Memory B cell (primary cell): ENCODE measurements around the gene BAIAP3.

Source experiments
- ATAC-seq: fragments of 150-1000 bp; cut with Tn5 transposase; 2 replicates; pipeline ENCODE4 v1.10.0; 2021; ENCODE audit warnings: low read depth, mild to moderate bottlenecking, moderate library complexity
- DNase-seq, 2 donors: peaks; one replicate each; pipeline ENCODE4 v3.0.0; 2022; ENCODE audit warnings: low spot score in 2 of 2
- H3K27ac Mint-ChIP-seq: one replicate; pipeline ENCODE4 v1.8.0; 2022; ENCODE audit warnings: mild to moderate bottlenecking, moderate library complexity, mixed read lengths
- H3K27me3 Mint-ChIP-seq: one replicate; pipeline ENCODE4 v1.8.0; 2022; ENCODE audit warnings: mixed read lengths
- H3K36me3 Mint-ChIP-seq: one replicate; pipeline ENCODE4 v1.8.0; 2022; ENCODE audit warnings: mild to moderate bottlenecking, mixed read lengths
- H3K4me1 Mint-ChIP-seq: one replicate; pipeline ENCODE4 v1.8.0; 2022; ENCODE audit warnings: mixed read lengths
- H3K4me3 Mint-ChIP-seq: one replicate; pipeline ENCODE4 v1.8.0; 2022; ENCODE audit warnings: mild to moderate bottlenecking, moderate library complexity, mixed read lengths
- H3K9me3 Mint-ChIP-seq: one replicate; pipeline ENCODE4 v1.8.0; 2022; ENCODE audit warnings: mixed read lengths

The BAIAP3 gene

DNA sequence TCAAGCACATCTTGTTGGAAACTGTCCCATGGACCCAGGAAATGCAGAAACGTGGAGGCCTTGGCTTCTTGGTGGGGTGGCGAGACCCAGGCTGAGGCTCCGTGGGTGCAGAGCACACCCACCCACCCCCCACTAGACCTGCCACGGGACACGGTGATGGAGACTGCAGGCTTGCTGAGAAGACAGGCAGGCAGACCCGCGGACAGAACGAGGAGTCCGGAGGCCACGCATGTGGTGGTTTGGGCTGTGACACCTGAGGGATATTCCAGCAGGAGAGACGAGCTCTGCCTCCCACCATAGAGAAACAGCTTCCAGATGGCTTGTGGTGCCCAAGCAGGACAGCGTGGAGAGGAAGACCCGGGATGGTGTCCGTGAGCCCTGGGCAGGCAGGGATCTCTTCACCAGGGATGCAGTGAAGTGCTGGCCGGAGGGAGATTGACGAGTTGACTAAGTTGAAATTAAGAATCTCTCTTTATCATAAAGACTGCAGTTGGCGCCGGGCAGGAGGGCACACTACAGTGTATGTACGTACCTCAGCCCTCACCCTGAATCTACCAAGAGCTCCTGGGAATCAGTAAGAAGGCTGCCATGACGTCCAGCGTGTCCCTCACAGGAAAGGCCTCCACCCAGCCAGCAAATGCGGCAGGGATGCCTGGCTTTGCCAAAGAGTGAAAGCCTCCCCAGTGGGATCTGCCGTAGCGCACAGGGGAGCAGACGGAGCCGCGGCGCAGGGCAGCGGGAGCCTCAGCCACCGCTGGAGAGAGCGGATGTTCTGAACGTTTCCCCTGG lies 15.8 kb upstream of the BAIAP3 start:
- Mint-ChIP-seq H3K27me3 (no peaks in the 10 kb centered on the region), H3K27ac (peak overlapping the region; percentile 90), H3K9me3 (no peaks in the 10 kb centered on the region), H3K4me3 (no peak overlapping the region), H3K4me1 (peaks cover 7% of the 10 kb centered on the region), H3K36me3 (peaks cover 17% of the 10 kb centered on the region)
- ATAC-seq: no peak
- DNase-seq: no peak

DNA sequence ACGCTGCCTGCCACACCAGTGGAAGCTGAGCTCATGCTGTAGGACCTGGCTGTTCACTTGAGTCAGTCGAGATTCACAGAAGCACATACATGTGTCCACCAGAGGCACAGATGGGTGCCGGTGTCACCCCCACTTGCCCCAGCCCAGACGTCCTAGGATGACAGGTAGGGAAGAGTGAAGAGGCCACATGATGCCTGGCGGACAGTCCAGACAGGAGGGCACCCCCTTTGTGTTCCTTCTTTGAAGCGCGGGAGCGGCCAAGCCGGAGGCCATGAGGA lies 15.2 kb upstream of the BAIAP3 start:
- ATAC-seq (no peak), DNase-seq (no peak)
- no peaks in the 10 kb centered on the region for H3K27me3 Mint-ChIP-seq
- no peak overlapping the region for H3K4me3 Mint-ChIP-seq
- no peaks in the 10 kb centered on the region for H3K9me3 Mint-ChIP-seq
- peak overlapping the region; percentile 90 for H3K27ac Mint-ChIP-seq
- peaks cover 2% of the 10 kb centered on the region for H3K4me1 Mint-ChIP-seq
- H3K36me3 Mint-ChIP-seq: peaks cover 16% of the 10 kb centered on the region

DNA sequence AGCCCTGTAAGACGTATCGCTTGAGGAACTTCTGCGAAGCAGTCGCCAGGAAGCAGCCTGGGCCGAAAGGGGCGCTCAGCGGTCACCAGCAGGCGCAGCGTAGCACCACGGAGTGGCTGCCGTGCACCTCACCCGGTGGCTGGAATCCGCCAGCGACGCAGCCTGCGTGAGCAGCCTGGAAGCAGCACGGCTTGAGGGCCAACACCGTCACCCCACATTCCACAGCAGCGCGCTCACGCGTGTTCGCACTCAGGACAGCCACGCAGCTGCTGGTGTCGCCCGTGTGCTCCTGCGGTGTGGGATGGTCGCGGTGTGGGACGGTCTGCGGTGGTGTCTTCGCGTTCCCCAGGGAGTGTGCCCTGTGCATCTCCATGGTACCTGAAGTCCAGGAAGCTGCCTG lies 14.4 kb upstream of the BAIAP3 start:
- no peak for DNase-seq
- no peak overlapping the region for H3K4me3 Mint-ChIP-seq
- H3K4me1 Mint-ChIP-seq: peaks cover 2% of the 10 kb centered on the region

DNA sequence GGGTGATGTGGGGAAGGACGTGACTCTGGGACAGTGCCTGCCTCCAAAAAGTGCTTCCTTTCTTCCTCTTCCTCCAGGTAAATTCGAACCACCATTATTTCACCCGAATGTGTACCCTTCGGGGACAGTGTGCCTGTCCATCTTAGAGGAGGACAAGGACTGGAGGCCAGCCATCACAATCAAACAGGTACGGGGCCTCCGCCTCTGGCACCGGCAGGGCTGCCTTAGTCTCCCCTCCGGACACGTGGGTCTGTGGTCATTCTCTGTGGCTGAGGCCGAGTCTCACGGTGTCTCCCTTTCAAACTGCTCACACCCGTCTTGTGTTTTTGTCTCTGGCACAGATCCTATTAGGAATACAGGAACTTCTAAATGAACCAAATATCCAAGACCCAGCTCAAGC lies 13.3 kb upstream of the BAIAP3 start:
- DNase-seq (no peak), ATAC-seq (no peak)
- Mint-ChIP-seq H3K27me3 (no peaks in the 10 kb centered on the region), H3K4me3 (no peak overlapping the region), H3K9me3 (no peaks in the 10 kb centered on the region), H3K4me1 (no peaks in the 10 kb centered on the region), H3K36me3 (peaks cover 25% of the 10 kb centered on the region), H3K27ac (no peak overlapping the region)

More for the DNA sequence above, 14.4 kb upstream of the BAIAP3 start:
- no peak for ATAC-seq
- Mint-ChIP-seq H3K36me3 (peaks cover 22% of the 10 kb centered on the region), H3K27me3 (no peaks in the 10 kb centered on the region), H3K27ac (peak overlapping the region; percentile 45), H3K9me3 (no peaks in the 10 kb centered on the region)

DNA sequence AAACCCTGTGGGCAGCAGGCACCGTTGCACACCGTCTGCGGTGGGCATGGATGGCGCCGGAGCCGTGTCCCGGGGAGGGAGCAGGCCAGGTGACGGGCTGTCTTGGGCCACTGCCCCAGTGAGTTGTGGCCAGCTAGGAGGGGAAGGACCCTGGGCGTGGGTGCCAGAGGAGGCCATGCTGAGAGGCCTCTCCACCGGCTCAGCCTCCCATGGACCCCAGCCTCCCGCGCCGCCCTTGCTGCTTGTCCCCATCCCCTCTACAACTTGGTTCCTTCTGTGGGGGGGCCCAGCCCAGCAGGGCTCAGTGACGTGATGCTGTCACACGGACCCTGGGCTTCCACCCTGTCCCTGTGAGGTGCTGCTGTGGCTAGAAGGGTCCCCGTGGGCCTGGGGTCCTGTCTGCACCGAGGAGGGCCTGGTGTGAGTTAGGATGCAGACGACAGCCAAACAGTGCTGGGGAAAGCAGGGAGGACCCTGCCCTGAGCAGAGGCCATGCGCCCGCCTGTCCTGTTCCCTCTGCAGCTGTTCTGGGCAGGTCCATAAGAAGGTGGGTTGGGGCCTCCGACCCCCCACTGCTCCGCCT lies 12.7 kb upstream of the BAIAP3 start:
- DNase-seq (no peak), ATAC-seq (no peak)
- H3K9me3 Mint-ChIP-seq: no peaks in the 10 kb centered on the region
- H3K27ac Mint-ChIP-seq: peak overlapping the region; percentile 45
- H3K27me3 Mint-ChIP-seq: no peaks in the 10 kb centered on the region
- H3K4me1 Mint-ChIP-seq: peaks cover 2% of the 10 kb centered on the region
- no peak overlapping the region for H3K4me3 Mint-ChIP-seq
- peaks cover 25% of the 10 kb centered on the region for H3K36me3 Mint-ChIP-seq

DNA sequence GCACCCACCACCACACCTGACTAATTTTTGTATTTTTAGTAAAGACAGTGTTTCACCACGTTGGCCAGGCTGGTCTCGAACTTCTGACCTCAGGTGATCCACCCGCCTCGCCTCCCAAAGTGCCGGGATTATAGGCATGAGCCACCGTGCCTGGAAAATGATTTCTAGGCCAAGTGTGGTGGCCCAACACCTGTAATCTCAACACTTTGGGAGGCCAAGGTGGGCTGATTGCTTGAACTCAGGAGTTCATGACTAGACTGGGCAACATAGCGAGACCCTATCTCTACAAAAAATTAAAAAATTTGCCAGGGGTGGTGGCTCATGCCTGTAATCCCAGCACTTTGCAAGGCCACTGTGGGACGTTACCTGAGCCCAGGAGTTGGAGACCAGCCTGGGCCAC lies 11.0 kb upstream of the BAIAP3 start:
- Mint-ChIP-seq H3K4me3 (no peak overlapping the region), H3K4me1 (peaks cover 7% of the 10 kb centered on the region), H3K9me3 (no peaks in the 10 kb centered on the region), H3K36me3 (peaks cover 20% of the 10 kb centered on the region), H3K27ac (no peak overlapping the region), H3K27me3 (no peaks in the 10 kb centered on the region)
- no peak for ATAC-seq
- no peak for DNase-seq

DNA sequence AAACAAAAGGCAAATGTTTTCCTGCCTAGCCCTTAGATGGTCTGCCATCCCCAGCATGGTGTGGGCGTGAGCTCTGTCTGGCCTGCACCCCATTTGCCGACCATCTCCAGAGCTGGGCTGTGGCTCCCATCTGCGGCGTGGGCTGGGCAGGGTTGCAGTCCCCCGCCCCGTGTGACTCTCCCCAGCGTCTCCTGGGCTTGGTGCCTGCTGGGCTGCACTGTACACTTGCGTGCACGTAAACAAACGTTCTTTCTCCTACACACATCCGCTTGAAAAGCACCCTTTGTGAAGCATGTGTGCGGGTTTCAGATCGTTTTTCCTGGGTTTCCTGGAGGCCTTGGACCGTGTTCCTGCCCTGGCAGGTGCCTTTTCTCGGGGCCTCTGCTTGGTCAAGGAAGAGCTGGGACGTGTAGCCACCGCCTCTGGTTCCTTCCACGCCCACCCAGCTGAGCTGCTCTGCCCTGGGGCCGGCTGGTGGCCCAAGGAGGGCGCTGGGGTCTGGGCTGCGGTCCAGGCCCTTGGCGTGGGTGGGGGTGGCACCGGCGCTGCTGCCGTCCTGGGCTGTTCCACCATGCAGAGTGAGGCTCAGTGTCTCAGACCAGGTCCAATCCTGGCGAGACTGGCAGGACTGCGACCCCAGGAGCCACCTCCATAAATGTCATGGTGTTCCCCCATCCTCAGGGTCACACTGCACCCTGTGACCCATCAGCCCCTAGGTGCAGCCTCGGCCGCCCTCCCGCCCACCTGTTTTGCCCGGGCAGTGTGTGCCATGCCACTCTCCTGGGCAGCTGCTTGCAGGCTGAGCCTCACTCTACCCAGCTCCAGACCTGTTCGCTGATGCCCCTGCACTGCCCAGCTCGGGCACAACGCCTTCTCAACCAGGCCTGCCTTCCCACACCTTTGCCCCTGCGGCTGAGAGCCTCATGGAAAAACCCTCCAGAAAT lies 9.9 kb upstream of the BAIAP3 start:
- Mint-ChIP-seq H3K27ac (peak overlapping the region; percentile 45), H3K27me3 (no peaks in the 10 kb centered on the region), H3K36me3 (peaks cover 13% of the 10 kb centered on the region), H3K4me3 (no peak overlapping the region), H3K9me3 (no peaks in the 10 kb centered on the region), H3K4me1 (peaks cover 7% of the 10 kb centered on the region)
- no peak for DNase-seq
- no peak for ATAC-seq

DNA sequence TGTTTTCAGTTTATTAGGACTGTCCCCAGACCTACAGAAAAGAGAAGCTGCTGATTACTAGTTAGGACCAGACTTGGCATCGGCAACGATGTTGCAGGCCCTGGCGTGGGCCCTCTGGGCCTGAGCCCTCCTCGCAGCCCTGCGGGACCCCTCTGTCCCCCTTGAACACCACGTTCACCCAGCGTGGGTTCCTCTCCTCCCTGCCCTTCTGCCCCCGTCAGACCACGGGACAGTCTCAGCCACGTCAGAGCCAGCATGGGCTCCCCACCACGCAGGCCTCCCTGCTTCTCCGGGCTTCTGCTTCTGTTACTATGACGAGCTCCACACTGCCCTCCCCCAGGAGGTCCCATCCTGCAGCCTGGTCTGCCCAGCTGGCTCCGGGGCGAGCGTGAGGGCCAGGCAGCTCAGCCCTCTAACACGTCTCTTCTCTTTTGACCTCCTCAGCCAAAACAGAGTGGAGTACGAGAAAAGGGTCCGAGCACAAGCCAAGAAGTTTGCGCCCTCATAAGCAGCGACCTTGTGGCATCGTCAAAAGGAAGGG lies 9.1 kb upstream of the BAIAP3 start:
- H3K36me3 Mint-ChIP-seq: peaks cover 12% of the 10 kb centered on the region
- DNase-seq (no peak), ATAC-seq (no peak)
- H3K4me1 Mint-ChIP-seq: peaks cover 7% of the 10 kb centered on the region
- no peaks in the 10 kb centered on the region for H3K27me3 Mint-ChIP-seq
- H3K4me3 Mint-ChIP-seq: no peak overlapping the region
- no peaks in the 10 kb centered on the region for H3K9me3 Mint-ChIP-seq
- H3K27ac Mint-ChIP-seq: peak overlapping the region; percentile 45

DNA sequence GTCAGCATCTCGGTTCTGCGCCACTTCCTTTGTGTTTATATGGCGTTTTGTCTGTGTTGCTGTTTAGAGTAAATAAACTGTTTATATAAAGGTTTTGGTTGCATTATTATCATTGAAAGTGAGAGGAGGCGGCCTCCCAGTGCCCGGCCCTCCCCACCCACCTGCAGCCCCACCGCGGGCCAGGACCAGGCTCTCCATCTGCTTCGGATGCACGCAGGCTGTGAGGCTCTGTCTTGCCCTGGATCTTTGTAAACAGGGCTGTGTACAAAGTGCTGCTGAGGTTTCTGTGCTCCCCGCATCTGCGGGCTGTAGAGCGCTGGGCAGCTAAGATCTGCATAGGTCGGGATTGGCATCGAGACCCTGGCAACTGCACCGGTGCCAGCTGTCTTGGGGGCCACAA lies 8.2 kb upstream of the BAIAP3 start:
- Mint-ChIP-seq H3K4me3 (peak overlapping the region; percentile 5), H3K27ac (peak overlapping the region; percentile 99), H3K36me3 (peaks cover 11% of the 10 kb centered on the region), H3K9me3 (no peaks in the 10 kb centered on the region), H3K27me3 (no peaks in the 10 kb centered on the region), H3K4me1 (peaks cover 7% of the 10 kb centered on the region)
- no peak for DNase-seq
- no peak for ATAC-seq

DNA sequence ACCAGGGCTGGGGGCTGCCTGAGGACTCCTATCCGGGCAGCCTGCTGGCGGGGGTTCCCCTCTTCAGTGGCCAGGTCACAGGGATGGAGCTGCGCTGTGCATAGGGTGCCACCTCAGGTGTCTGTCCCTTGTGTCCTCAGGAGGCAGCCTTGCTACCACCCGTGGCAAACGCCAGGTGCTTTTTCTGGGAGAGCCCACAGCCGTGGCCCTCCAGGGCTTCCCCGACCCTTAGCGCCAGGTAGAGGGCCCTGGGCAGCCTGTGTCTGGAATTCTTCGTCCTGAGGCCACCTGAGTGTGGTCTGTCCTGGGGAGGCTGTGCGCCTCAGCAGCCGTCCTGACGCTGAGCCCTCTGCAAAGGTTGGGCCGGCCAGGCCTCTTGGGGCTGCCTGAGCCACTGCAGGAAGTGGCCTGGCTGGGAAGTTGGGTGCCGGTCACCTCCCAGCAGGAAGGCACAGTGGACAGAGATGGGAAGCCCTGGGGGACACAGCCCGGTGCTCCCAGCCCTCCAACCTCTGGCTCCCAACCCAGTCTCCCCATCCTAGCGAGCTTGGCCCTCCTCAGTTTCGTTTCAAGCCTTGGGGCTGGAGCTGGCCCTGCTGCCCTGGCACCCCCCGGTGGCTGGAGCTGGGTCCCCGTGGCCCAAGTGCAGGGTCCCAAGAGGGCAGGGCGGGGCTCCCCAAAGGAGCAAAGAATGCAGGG lies 7.6 kb upstream of the BAIAP3 start:
- H3K27ac Mint-ChIP-seq: peak overlapping the region; percentile 99
- ATAC-seq (peak; percentile 20), DNase-seq (no peak)
- H3K27me3 Mint-ChIP-seq: no peaks in the 10 kb centered on the region
- no peaks in the 10 kb centered on the region for H3K9me3 Mint-ChIP-seq
- peaks cover 7% of the 10 kb centered on the region for H3K4me1 Mint-ChIP-seq
- peaks cover 11% of the 10 kb centered on the region for H3K36me3 Mint-ChIP-seq
- H3K4me3 Mint-ChIP-seq: peak overlapping the region; percentile 37

DNA sequence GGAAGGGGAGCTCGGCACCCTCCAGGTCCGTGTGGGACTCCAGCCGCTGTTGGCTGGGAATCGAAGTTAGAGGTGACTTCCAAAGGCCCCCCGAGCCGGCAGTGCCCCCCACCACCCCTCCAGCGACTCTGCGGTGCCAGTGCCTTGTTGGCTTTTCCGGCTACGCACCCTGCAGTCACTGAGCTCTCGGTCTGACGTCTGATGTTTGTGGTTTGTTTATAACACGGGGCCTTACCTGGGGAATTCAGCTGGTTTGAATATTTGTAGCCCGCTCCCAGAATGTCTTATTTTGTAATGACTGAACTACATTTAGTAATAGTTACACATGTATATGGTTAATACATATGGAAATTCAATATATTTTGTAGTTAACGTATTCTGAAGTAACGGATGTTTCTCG lies 7.1 kb upstream of the BAIAP3 start:
- H3K27ac Mint-ChIP-seq: peak overlapping the region; percentile 99

DNA sequence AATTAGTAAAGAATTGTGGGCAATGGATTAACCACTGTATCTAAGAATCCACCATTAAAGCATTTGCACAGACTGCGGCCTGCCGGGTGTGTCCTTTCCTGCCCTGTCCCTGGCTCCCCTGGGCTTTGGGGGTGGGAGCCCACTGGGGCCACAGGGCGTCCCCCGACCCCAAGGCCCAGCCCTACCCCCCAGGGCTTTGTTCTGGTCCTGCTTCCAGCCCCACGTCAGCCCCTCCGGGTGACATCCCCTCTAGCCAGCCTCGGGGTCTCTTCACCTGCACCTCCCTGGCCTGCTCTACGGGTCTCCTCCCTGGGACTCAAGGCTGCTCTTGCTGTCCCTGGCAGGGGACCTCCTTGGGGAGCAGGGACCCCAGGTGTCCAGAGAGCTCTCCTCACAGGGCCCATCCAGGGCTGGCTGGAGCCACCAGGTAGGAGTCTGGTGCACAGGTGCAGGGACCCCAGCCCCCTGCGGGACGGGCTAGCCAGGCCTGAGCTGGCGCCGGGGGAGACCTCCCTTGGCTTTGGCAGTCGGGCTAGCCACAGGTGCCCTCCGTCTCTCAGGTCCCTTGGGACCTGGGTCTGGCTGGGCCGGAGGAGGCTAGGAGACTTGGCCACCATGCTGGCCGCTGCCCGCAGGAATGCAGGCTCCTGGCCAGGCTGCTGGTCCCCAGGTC lies 6.4 kb upstream of the BAIAP3 start:
- Mint-ChIP-seq H3K4me1 (peaks cover 7% of the 10 kb centered on the region), H3K4me3 (peak overlapping the region; percentile 54), H3K27me3 (no peaks in the 10 kb centered on the region), H3K9me3 (no peaks in the 10 kb centered on the region), H3K27ac (peak overlapping the region; percentile 99), H3K36me3 (peaks cover 11% of the 10 kb centered on the region)
- DNase-seq (no peak), ATAC-seq (peak; percentile 3)

More for the DNA sequence above, 7.1 kb upstream of the BAIAP3 start:
- Mint-ChIP-seq H3K4me1 (peaks cover 7% of the 10 kb centered on the region), H3K9me3 (no peaks in the 10 kb centered on the region), H3K36me3 (peaks cover 11% of the 10 kb centered on the region), H3K27me3 (no peaks in the 10 kb centered on the region), H3K4me3 (peak overlapping the region; percentile 54)
- DNase-seq: peak in 1 of 2 donors; percentile 59
- ATAC-seq: peak; percentile 82

DNA sequence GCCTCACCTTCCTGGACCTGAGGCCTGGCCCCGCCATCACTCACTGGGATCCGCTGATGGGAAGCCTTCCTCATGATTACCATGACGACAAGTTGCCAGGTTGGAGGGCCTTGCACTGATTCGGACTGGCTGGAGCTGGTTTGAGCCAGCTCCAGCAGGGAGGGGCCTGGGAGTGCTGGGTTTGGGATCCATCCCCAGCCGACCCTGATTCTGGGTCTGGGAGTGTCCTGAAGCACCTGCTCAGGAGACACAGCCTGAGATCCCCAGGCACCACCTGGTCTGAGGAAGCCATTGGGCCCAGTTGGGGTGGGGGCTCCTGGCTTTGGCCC lies 5.9 kb upstream of the BAIAP3 start:
- Mint-ChIP-seq H3K27me3 (no peaks in the 10 kb centered on the region), H3K27ac (peak overlapping the region; percentile 99), H3K36me3 (peaks cover 11% of the 10 kb centered on the region), H3K9me3 (no peaks in the 10 kb centered on the region), H3K4me1 (peaks cover 7% of the 10 kb centered on the region), H3K4me3 (no peak overlapping the region)
- ATAC-seq (no peak), DNase-seq (no peak)
